ENCODE results near the gene FAM53B.

The FAM53B gene

GRCh38 chr10:124592101-124592500 lies 152.1 kb downstream of the FAM53B start:
- TF ChIP-seq CTCF (IDR thresholded peaks at IDR 0.05): no peak

- no peak for TF ChIP-seq CTCF (IDR thresholded peaks at IDR 0.05)
These were observed 153.1 kb downstream of the FAM53B start for GRCh38 chr10:124591123-124591495.

- no peak for TF ChIP-seq CTCF (IDR thresholded peaks at IDR 0.05)
These were observed 153.7 kb downstream of the FAM53B start for GRCh38 chr10:124590216-124591122.

GRCh38 chr10:124589491-124590041 lies 154.6 kb downstream of the FAM53B start:
- TF ChIP-seq CTCF (IDR thresholded peaks at IDR 0.05): no peak

- TF ChIP-seq CTCF (IDR thresholded peaks at IDR 0.05): no peak
These were observed 155.3 kb downstream of the FAM53B start for GRCh38 chr10:124588736-124589490.

GRCh38 chr10:124587811-124588211 lies 156.4 kb downstream of the FAM53B start:
- TF ChIP-seq CTCF (IDR thresholded peaks at IDR 0.05): no peak

GRCh38 chr10:124586142-124586541 lies 158.0 kb downstream of the FAM53B start:
- no peak for TF ChIP-seq CTCF (IDR thresholded peaks at IDR 0.05)
